SU-DHL-6 (cell line): ENCODE results near the gene TNFAIP1.

Experiments used
- EZH2phosphoT487 ChIP-seq: fragments of 200-600 bp; sonication (generic), shearing (Covaris generic); conservative IDR thresholded peaks from 2 replicates; pipeline ENCODE4 v1.6.1; 2018; ENCODE audit warnings: mild to moderate bottlenecking, antibody characterized with exemption, low read length, moderate library complexity, mixed read lengths
- TF ChIP-seq, protein P1 (sequence below): fragments of 200-600 bp; sonication (generic); IDR thresholded peaks from one replicate; pipeline ENCODE4 v1.5.1; 2017; ENCODE audit warnings: antibody characterized with exemption, mild to moderate bottlenecking, low read length, moderate library complexity; ENCODE audit not compliant: insufficient read depth, poor library complexity, severe bottlenecking

DNA sequence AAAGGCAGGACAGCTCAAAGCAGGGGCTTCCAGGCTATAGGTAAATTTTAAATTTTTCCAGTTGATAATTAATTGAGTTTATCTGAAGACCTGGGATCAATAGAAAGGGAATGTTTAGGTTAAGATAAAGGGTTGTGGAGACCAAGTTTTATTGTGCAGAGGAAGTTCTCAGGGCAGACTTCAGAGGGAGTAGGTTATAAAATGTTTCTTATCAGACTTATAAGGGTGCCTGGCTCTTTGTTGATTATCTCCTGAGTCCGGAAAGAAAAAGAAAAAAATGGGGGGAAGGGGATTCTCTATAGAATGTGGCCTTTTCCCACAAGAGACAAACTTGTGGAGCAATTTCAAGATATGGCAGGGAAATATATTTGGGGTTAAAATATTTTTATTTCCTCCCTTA, 54.6 kb downstream of the TNFAIP1 start:
- TF ChIP-seq, protein P1, sequence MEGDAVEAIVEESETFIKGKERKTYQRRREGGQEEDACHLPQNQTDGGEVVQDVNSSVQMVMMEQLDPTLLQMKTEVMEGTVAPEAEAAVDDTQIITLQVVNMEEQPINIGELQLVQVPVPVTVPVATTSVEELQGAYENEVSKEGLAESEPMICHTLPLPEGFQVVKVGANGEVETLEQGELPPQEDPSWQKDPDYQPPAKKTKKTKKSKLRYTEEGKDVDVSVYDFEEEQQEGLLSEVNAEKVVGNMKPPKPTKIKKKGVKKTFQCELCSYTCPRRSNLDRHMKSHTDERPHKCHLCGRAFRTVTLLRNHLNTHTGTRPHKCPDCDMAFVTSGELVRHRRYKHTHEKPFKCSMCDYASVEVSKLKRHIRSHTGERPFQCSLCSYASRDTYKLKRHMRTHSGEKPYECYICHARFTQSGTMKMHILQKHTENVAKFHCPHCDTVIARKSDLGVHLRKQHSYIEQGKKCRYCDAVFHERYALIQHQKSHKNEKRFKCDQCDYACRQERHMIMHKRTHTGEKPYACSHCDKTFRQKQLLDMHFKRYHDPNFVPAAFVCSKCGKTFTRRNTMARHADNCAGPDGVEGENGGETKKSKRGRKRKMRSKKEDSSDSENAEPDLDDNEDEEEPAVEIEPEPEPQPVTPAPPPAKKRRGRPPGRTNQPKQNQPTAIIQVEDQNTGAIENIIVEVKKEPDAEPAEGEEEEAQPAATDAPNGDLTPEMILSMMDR = no peak
- no peak for TF ChIP-seq EZH2phosphoT487
